GM21576 (cell line): ENCODE results near the gene BEND7.

ENCODE experiments used
- ATAC-seq: cut with Tn5 transposase; IDR thresholded peaks from one replicate; pipeline ENCODE4 v1.9.1; 2021; ENCODE audit warnings: mild to moderate bottlenecking, moderate library complexity; ENCODE audit not compliant: unreplicated experiment

BEND7 gene

DNA sequence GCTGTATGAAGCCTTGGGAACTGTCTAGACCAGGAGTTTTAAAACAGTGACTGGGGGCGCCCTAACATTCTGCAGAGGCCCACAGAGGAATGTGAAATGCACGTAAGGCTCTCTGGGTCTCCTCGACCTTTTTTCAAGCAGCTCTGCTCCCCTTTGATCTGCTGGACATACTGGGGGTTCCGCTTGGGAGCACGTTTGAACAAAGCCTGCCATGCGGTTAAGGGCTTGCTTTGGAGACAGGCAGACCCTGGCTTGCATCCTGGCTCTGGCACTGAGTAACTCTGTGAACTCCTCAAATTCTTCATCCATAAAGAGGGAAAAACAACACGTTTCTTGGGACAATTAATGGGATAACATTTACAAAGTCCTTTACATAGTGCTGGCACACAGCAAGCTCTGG, 7.8 kb downstream of the BEND7 start:
- no peak for ATAC-seq

DNA sequence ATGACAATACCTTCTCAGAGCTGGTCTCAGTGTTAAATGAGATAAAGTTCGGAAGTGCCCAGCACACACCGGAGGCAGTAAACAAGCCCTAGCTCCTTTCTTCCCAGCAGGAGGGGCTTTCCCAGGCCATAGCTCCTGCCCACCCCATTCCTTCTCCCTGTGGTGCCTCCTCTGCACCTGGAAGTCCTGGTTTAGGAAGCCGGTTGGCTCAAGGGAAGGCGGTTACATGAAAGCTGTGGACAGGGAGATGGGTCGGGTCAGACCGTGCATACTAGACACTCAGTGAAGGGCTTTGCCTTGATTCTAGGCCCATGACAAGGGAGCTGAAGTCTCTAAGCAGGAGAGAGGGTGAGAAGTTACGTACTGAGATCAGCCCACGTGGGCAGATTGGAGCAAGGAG, 8.6 kb downstream of the BEND7 start:
- ATAC-seq = no peak

DNA sequence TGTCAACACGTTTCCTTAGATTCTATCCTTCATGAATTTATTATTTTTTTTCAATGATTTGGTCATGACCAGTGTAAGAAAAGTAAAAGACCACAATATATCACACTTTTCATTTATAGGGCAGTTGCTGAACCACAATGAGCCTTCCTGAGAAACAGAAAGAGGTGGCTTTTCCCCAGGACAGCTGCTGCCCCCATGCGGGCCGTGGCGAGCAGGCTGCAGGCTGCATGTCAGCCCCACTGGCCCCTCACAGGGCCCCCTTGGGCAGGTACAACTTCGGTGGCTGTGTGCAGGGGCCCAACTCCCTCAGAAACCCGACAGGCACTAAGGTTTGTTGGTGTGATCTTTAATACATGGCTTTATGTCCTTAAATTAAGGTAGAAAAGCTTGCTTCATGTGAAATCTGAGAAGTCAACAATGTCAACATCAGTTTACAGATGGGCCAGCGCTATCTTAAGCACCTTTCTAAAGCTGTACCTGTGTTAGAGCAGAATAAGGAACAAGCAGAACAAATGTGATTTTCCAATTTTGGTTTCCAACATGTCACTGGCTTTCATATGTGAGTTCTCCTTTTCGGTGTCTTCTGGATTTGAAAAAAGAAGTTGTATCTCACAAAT, 10.6 kb downstream of the BEND7 start:
- ATAC-seq = no peak

DNA sequence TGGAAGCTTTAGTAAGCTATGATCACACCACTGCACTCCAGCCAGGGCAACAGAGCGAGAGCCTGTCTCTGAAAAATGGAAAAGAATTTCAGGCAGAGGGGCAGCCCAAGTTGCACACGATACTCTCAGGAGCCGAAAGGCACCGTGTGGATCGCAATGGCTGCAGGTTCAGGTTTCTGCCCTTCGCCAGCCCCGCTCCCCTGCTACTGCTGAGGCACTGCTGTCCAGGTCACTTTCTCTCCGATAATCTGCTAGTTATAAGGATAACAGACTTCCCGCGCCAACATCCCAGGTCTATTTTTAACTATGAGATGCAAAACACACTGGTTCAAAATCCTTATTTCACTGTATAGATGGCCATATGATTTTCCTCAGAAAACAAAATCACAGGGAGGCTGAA, 11.1 kb downstream of the BEND7 start:
- ATAC-seq = no peak

DNA sequence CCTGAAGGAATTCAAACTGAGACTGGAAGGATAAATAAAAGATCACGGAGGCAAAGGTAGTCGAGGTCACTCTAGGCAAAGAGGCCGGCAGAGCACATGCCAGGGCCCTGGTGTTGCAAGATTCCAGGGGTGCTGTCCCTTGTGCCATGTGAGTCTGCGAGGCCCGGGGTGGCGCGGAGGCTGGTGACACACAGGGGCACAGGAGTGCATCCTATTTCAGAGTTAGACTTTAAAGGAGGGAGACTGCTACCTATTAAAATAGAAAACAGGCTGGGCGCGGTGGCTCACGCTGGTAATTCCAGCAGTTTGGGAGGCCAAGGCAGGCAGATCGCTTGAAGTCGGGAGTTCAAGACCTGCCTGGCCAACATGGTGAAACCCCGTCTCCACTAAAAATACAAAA, 12.6 kb downstream of the BEND7 start:
- no peak for ATAC-seq

DNA sequence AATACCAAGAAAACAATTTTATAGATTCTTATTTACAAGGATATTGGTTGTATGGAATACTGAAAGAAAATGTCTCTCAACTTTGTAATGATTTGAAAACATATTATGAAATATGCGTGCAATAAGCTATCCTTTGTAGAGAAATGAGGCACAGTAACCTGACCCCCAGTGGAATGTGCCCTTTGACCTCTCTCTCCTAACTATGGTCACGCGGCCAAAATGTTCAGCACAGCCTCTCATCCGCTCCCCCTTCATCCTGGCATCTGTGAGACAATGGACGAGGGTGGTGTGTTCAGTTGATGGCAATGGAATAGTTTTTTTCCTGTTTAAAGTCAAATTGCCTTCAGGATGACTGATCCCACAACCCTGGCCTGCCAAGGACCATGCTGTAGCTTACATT, 13.3 kb downstream of the BEND7 start:
- ATAC-seq = no peak

DNA sequence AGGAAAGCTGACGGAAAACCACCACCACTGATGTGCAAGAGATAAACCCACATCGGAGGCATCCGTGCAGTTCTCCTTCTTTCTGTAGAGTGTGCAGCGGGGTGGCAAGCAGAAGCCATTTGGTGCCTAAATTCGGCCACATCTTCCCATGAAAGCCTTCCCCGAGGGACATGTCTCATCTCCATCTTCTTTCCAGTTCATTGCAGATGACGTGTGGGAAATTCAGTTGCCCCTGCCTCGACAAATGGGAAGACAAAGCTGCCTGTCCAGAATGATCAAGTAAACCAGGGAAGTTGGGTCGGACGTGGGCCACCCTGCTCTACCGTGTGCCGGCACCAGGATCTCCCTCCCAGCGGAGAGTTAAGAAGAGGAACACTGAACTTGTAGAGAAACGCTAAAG, 14.5 kb downstream of the BEND7 start:
- ATAC-seq = no peak

DNA sequence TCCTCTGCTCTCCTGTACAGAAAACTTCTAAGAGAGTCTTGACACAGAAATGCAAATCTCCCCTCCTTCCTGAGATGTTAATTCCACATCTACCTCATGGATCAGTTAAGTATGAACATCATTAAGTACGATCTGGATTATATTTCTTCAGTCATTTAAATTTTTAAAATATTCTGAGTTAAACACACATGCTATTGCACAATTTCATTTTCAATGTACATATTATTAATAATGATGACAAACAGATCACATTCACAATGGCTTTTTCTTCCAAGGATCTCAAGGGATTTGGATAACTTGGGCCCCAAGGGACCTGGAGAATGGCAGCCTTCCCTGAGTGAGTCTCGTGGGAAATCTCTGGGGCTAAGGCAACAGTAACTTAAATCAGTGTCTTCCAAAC, 16.2 kb downstream of the BEND7 start:
- ATAC-seq = no peak

DNA sequence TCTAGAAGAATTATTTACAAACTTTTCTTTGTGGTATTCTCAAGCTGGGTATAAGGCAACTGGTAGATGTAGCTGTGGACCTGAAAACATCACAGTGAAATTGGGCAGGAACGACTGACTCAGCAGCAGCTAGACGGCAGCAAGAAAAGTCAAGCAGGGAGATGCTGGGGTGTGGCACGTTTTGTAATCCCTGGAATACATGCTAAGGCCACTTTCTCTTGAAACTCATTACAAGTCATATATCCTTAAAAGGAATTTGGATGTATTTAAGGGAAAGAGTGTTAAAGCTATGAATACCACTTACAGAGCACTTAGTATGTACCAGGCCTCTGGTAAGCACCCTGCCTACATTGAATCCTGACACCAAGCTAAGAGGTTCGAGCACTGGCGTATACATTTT, 17.4 kb downstream of the BEND7 start:
- no peak for ATAC-seq

DNA sequence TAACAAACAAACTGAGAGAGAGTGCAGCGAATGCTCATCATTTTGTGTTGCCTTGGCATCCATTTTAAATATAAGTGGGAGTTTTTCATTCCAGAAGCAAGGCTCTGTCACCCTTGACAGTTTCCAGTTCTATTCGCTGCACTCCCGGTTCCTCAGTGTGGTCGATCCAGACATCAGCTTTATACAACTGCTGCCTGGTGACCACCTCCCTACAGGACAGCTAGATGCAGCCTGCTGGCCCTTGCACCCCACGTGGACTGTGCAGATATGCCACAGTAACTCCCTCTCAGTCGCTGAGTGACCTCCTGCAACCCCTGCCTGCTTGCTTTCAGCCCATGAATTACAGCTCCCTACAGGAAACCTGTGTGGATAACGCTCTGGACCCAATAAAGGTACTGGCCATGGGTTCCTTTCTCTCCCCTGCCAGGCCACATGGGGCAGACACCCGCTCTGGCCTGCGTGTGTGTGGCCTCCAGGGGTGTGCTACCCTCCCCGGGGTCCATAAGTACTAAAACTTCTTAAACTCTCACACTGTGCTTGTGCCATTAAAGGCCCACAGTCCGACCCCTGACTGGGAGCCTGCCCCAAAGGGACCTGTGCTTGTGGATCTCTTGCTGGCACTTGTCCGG, 23.6 kb downstream of the BEND7 start:
- no peak for ATAC-seq

DNA sequence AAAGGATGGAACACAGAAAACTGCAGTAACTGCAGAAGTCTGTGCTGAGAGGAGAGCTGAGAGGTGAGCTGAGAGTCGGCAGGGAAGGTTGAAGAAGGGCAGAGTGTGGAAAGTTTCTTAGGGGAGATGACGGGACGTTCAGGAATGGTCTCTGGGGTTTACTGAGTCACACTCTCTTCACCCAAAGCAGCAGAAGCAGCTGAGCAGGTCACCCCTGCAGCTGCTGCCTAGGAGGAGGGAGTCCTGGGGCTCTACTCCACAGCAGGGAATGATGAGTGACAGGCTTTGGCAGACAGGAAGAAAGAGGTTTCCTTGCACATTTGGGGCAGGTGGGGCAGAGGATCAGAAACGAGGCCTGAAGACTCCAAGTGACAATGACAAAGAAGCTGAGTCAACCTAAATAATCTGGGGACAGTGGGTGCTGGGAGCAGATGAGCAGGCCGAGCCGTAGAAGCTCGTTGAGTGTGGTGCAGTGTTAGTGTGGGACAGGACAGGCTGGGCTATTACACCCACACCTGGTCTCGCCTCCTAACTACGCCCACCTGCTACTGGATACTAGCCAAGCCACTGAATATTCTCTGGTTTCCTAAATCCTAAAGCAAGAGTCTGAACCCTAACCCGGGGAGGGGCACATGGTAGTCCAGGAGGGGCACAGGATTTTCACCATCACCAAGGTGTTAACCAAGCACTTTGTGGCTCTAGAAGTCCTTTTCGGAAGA, 24.9 kb downstream of the BEND7 start:
- ATAC-seq = no peak

DNA sequence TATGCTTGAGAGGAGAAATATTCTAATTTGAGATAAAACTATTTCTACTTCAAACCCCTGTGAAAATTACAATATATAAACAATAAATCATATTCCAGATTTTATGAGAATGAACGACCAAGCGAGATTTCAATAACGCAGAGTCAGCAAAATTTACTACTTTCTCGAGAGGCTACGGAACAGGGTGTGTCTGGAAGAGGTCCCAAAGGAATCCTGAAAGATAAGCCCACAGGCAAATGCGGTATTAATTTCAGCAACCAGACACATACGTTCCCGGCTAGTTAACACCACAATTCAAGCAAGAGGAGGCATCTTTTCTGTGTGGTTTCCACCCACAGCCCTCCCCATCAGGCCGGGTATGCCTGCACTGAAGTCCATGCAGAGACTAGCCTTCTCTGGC, 26.4 kb downstream of the BEND7 start:
- ATAC-seq = no peak

DNA sequence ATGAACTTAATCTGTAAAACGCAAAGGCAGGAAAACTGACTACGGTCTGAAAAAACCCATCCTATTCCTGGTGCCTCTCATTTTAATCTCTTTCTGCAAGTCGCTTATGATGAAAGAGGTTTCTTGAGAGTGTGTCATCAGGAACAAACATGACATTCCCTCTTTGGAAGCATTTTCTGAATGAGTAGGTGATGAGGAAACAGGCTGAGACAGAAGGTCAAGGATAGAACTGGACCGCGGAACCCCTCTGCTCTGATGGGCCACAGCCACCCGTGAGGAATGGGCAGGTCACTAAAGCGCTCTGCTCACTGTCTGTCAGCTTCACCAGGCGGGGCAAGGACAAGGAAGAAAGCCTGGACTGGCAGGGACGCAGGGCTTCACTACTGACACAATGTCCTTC, 28.6 kb downstream of the BEND7 start:
- ATAC-seq = no peak

DNA sequence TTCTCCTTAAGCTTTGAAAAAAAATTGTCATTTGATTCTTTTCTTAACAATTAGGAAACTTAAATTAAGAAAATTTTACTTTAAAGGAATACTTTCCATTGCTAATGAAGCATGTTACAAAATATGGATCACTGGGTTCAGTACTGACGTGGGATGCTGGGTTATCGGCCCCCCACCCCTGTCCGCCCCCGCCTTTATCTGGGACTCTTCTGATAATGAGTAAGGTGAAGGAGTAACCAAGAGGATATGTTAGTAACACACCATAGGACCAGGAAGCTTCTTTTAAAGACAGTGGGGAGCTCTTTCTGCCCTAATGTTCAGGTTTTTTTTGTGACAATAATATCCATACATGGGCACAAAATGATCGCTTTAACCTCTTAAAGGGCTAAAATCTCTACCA, 29.7 kb downstream of the BEND7 start:
- ATAC-seq = no peak

DNA sequence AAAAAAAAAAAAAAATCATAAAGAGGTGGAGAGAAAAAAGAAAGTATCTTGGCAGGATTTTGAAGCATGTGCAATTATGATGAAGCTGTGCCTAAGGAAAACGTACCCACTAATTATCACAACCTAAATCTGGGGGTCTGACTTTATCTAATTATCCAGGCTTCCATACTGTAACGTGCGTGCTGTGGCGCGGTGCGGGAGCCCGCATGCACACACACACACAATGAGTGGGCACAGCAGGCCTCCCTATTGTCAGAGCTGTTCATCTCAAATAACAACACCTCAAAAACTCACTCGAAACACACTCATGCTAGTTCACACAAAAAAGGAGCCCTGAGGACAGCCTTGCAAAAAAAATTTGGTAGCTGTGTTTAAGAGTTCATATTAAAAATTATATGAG, 31.9 kb downstream of the BEND7 start:
- ATAC-seq = no peak

DNA sequence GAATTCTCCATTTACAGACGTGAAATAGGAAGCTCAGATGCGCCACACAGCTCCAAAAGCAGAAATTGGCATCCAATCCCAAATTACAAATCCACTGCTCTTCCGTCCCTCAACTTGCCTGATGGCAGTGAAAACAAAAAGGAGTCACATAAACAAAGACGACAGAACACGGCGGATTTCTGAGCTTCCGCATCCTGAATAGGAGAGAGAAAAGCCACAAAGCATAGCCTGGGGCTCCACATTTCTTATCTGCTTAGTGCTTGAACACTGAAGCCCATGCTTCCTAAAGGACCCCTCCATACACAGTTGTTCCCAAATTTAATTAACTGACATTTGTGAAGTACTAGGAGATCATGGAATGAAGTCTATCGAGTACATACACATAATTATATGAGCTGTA, 32.6 kb downstream of the BEND7 start:
- ATAC-seq = no peak

DNA sequence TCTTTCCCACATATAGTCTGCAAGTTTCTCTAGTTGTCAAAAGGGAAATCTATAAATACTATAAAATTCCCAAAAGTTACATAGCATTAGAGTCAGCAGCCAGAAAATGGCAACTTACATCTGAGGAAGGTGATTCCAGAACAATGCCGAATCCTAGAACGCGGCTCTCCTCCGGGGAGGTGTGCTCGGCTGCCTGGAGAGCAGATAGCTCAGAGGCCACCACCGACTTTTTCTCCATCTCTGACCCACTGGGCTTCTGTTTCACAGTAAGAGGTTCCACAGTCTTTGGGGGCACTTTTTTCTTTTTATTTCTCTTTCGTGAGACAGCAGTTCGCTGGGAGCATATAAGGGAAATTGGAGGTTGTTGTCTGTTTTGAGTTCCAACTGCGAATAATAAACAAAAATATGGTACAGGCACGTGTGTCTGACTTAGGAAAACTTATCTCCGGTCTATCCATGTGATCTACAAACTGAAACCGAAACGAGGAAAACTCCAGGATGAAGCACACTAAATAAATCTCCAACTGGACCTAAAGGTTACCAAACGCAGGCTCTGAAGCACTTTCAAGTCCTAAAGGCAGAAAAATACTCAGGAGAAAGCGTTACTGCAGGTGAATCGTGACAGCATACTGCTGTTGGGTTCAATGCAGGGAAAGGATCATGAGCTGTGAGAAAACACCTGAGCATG, 36.2 kb downstream of the BEND7 start:
- no peak for ATAC-seq

DNA sequence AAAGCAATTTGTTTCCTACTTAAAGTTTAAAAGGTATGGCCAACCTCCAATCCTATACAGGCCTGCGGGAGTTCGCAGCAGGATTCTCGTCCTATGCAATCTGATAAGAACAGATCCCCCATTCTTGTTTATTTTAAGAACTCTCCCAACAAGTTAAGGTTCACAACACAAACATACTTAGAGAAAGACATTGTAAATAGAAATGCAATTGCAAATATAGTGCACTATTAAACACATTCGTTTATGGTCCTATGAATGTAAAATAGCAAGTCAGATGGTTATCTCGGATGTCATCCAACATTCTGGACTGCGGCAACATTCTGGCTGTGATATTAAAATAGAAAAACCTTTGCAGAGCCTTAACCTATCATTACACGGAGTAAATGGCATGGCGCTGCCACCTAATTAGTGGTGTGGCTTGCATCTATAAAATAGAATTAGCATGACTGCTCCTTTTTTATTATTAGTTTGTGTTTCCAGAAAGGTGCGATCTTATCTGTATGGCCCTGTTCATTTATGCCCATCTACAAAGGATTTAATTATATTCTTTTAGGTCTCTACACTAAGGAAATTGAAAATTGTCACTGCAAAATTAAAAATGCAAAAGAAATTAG, 37.0 kb downstream of the BEND7 start:
- ATAC-seq = no peak

DNA sequence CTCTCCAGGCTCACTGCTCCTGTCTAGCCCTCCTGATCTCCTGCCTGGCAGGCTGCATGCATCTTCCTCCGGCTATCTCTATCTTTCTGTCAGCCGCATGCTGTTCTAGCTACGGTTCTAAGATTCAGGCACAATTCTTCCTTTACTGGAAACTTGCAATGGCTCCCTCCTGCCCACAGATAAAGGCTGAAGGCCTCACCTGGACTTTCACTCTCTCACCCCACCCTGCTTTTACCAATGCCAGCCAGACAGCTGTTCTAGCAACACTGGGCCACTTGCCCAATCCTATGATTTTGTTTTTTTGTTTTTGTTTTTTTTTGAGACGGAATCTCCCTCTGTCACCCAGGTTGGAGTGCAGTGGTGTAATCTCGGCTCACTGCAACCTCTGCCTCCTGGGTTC, 38.3 kb downstream of the BEND7 start:
- ATAC-seq = no peak

DNA sequence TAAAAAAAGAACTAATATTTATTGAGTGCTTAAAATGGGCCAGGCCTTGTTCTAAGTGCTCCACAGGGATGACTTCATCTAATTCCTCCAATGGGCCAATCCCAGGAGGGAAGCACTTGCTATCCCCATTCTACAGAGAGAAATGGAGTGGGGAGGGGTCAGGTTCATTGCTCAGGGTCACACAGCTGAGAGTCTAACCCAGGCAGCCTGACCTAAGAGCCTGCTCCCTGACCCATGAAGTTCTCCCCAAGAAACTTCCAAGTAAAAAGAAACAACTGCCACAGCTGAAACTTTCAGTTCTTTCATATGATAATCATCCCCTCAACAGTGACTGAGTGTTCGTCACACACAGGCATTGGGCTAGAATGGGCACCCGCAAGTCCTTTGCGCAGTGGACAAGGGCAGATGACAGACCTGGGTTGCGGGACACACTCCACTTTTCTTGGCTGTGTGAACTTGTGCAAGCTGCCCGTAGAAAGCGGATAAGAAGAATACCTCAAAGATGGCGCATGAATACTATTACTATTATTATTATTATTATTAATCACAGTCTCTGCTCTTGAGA, 39.7 kb downstream of the BEND7 start:
- ATAC-seq = no peak

DNA sequence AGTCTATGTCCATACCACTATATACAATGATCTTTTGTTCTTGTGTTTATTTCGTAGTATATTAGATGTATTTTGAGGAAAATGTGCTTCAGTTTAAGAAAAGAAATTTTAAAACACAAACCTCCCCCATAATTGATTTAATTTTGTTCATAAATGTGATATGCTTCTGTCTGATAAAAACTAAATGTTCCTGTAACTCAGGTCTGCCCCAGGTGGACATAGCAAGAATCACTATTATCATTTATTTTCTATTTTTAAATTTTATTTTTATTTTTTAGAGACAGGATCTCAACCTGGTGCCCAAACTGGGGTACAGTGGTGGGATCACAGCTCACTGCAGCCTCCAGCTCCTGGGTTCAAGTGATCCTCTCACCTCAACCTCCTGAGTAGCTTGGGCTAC, 43.2 kb downstream of the BEND7 start:
- no peak for ATAC-seq
